ENCODE results near the gene PROSER2. TPM values are rescaled to one million over a fixed set of nuclear protein-coding genes. Genes with fewer than 3 reads are reported as not detected.

The PROSER2 gene
- total and polyA plus RNA-seq, 4 donors, result 1.4 to 8.0 (median 4.3) TPM

DNA sequence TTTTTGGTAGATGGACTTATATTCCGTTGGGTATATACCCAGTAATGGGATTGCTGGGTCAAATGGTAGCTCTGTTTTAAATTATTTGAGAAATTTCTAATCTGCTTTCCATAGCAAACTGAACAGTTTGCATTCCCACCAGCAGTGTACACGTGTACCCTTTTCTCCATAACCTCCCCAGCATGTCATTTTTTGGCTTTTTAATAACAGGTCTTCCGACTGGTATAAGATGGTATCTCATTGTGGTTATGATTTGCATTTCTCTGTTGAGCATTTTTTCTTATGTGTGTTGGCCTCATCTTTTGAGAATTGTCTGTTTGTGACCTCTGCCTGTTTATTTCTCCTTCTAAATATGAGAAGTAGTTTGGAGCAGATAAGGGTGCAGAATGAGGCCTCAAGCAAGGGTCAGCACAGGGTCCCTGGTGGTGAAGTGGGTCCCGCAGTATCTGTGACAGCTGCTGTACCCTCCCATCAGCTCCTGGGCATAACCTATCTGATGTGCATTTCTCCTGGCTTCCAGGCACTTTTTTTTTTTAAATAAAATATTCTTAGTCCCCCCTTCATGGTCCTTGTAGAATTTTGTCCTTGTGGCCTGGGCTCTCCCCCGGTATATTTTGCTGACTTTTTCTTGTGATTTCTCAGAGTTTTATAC is 73.5 kb downstream of the PROSER2 start:
- H3K27ac ChIP-seq (ENCODE audit: low read depth in 1 of 2, low read length in 2 of 2), result no peak overlapping the region
- WGBS, 2 donors, result 77 to 86% methylated on average over 5 of the region's 5 CpGs
- peak in 1 of 2 donors; percentile 11 for DNase-seq
- H3K36me3 ChIP-seq (ENCODE audit: control insufficient read depth in 1 of 2, insufficient read depth in 2 of 2, low read length in 1 of 2), result no peaks in the 10 kb centered on the region
- H3K4me3 ChIP-seq (ENCODE audit: low read length in 2 of 2), result no peak overlapping the region
- H3K4me1 ChIP-seq (ENCODE audit: control insufficient read depth in 1 of 2, insufficient read depth in 2 of 2, low read length in 2 of 2), result no peaks in the 10 kb centered on the region
- no peaks in the 10 kb centered on the region for H3K27me3 ChIP-seq (ENCODE audit: control insufficient read depth in 1 of 2, insufficient read depth in 2 of 2, low read length in 1 of 2)
- no peak for ATAC-seq (ENCODE audit: low FRiP score)
- intact Hi-C loops (cut with DNase I), result no loop called here
- H3K9me3 ChIP-seq (ENCODE audit: control insufficient read depth, low read length), result no peaks in the 10 kb centered on the region

DNA sequence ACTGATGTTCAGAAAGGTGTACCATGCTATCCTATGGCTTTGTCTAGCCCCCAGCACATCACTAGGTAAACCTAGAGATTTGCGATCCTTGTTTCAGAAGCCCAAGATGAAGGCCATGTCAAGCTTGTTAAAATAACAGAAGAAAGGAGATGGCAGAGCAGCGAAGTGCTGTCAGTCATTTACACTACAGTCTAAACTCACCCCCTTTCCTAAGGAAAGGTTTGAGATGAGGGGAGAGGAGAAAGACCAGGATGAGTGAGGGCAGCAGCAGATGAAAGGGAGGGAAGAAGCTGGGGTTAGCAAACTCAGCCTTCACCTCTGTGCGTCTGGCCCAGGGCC is 74.8 kb downstream of the PROSER2 start:
- H3K27ac ChIP-seq (ENCODE audit: low read depth in 1 of 2, low read length in 2 of 2), result no peak overlapping the region
- intact Hi-C loops (cut with DNase I), result no loop called here
- ATAC-seq (ENCODE audit: low FRiP score), result no peak
- H3K27me3 ChIP-seq (ENCODE audit: control insufficient read depth in 1 of 2, insufficient read depth in 2 of 2, low read length in 1 of 2), result no peaks in the 10 kb centered on the region
- DNase-seq, result no peak
- H3K4me3 ChIP-seq (ENCODE audit: low read length in 2 of 2), result no peak overlapping the region
- WGBS, 2 donors, result 70 to 85% methylated on average over 3 of the region's 3 CpGs
- no peaks in the 10 kb centered on the region for H3K4me1 ChIP-seq (ENCODE audit: control insufficient read depth in 1 of 2, insufficient read depth in 2 of 2, low read length in 2 of 2)
- no peaks in the 10 kb centered on the region for H3K36me3 ChIP-seq (ENCODE audit: control insufficient read depth in 1 of 2, insufficient read depth in 2 of 2, low read length in 1 of 2)
- H3K9me3 ChIP-seq (ENCODE audit: control insufficient read depth, low read length), result no peaks in the 10 kb centered on the region

DNA sequence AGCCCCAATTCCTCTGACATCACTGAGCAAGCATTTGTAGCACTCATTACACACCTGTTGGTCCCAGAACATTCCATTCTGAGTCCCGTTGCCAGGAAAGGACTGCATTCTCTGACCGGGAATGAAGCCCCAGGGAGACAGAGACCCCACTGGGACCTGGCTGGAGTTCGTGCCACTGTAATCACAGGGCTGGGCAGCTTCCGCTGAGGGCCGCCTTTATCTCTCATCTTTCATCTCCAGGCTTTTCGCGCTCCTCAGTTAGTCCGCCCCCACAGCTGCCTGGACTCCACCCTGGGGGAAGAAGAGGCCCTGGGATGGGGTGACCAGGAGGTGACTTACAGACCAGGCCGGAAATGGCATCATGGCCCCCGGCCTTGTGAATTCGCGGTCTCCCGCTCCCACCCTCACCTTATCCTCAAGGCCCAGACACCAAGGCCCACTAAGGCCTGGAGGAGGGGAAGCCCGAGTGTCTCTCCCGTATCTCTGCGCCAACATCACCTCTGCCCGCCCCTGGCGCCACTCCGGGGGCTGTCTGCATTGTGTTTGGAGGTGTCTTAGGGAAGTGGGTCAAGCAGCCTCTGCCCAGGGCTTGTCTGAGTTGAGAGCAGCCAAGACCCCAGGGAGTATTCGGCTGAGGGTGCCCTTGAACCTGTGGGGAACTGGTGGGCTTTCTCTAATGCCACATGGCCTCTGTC is 75.4 kb downstream of the PROSER2 start:
- ATAC-seq (ENCODE audit: low FRiP score) (no peak), DNase-seq (peak in 1 of 2 donors; percentile 68)
- no peaks in the 10 kb centered on the region for H3K27me3 ChIP-seq (ENCODE audit: control insufficient read depth in 1 of 2, insufficient read depth in 2 of 2, low read length in 1 of 2)
- intact Hi-C loops (cut with DNase I), result no loop called here
- H3K27ac ChIP-seq (ENCODE audit: low read depth in 1 of 2, low read length in 2 of 2), result no peak overlapping the region
- 80 to 82% methylated on average over 20 of the region's 20 CpGs for WGBS, 2 donors
- no peaks in the 10 kb centered on the region for H3K9me3 ChIP-seq (ENCODE audit: control insufficient read depth, low read length)
- H3K4me1 ChIP-seq (ENCODE audit: control insufficient read depth in 1 of 2, insufficient read depth in 2 of 2, low read length in 2 of 2), result no peaks in the 10 kb centered on the region
- H3K4me3 ChIP-seq (ENCODE audit: low read length in 2 of 2), result no peak overlapping the region
- no peaks in the 10 kb centered on the region for H3K36me3 ChIP-seq (ENCODE audit: control insufficient read depth in 1 of 2, insufficient read depth in 2 of 2, low read length in 1 of 2)

DNA sequence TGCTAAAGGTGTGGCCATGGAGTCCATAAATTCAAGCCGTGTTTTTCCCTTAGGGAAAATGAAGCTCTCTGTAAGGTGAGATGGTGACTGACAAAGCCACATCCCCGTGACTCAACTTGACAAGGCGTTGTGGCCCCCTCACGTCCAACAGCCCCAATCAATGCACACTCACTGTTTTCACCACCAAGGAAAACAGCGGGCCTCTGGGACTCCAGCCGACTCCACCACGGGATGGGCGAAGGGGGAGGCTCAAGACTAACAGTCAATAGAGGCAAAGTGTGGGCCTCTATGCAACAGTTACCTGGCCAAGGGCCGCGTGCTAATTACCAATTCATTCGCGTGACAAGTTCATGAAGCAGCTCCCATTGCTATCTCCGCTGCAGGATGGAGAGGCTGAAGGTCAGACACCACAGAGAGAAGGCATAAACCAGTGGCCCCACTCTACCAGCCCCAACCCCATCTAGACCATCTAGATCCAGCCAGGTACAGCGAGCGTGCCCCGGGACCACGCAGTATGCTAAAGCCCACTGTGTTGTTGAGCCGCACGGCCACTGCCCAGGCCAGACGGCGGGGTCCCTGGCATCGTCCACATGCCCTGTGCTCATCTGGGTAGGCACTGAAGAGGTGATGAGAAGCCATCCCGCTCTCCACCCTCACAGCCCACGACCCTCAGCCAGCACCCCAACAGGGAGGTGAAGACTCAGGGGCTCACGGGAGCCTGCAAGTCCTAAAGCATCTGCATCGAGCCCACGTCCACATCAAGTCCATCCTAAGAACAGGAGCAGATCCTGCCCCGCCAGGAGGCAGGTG is 76.1 kb downstream of the PROSER2 start:
- WGBS, 2 donors, result 93 to 94% methylated on average over 28 of the region's 28 CpGs
- DNase-seq (peak in 1 of 2 donors; percentile 67), ATAC-seq (ENCODE audit: low FRiP score) (no peak)
- Histone ChIP-seq H3K27me3 (ENCODE audit: control insufficient read depth in 1 of 2, insufficient read depth in 2 of 2, low read length in 1 of 2) (no peaks in the 10 kb centered on the region), H3K4me1 (ENCODE audit: control insufficient read depth in 1 of 2, insufficient read depth in 2 of 2, low read length in 2 of 2) (no peaks in the 10 kb centered on the region), H3K36me3 (ENCODE audit: control insufficient read depth in 1 of 2, insufficient read depth in 2 of 2, low read length in 1 of 2) (no peaks in the 10 kb centered on the region), H3K27ac (ENCODE audit: low read depth in 1 of 2, low read length in 2 of 2) (no peak overlapping the region), H3K9me3 (ENCODE audit: control insufficient read depth, low read length) (no peaks in the 10 kb centered on the region), H3K4me3 (ENCODE audit: low read length in 2 of 2) (no peak overlapping the region)
- intact Hi-C loops (cut with DNase I), result no loop called here

DNA sequence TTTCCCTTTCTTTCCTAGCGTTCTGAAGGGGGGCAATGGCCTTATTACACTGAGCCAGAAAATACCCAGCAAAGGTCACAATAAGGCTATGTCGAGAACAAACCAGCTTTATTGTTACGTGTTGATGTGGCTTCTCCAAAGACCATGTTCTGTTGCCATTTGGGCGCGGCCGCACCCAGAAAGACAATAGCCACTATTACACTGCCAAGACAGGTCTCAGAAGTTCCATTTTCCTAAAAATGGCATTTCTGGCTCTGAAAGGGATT is 77.8 kb downstream of the PROSER2 start:
- H3K4me1 ChIP-seq (ENCODE audit: control insufficient read depth in 1 of 2, insufficient read depth in 2 of 2, low read length in 2 of 2), result no peaks in the 10 kb centered on the region

DNA sequence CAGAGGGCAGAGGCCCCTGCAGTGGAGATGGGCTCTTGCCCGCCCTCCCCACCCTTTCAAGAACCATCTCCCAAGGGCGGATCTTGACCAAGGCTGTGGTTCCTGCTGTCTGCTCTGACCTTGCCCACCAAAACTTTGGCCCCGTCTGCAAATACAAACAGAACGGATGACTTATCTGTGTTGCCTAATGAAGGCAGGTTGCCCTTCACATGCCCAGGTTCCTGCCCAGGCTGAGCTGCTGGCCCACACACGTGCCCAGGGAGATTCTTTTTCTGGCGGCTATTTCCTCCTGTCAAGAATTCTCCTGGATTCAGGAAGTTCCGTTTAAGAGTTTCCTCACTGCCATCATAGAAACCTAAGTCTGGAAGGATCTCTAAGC is 78.3 kb downstream of the PROSER2 start:
- no peaks in the 10 kb centered on the region for H3K36me3 ChIP-seq (ENCODE audit: control insufficient read depth in 1 of 2, insufficient read depth in 2 of 2, low read length in 1 of 2)
- DNase-seq (peak in 1 of 2 donors; percentile 11), ATAC-seq (ENCODE audit: low FRiP score) (no peak)
- no peak overlapping the region for H3K4me3 ChIP-seq (ENCODE audit: low read length in 2 of 2)
- H3K4me1 ChIP-seq (ENCODE audit: control insufficient read depth in 1 of 2, insufficient read depth in 2 of 2, low read length in 2 of 2), result no peaks in the 10 kb centered on the region
- intact Hi-C loops (cut with DNase I), result no loop called here
- no peaks in the 10 kb centered on the region for H3K27me3 ChIP-seq (ENCODE audit: control insufficient read depth in 1 of 2, insufficient read depth in 2 of 2, low read length in 1 of 2)
- H3K9me3 ChIP-seq (ENCODE audit: control insufficient read depth, low read length), result no peaks in the 10 kb centered on the region
- no peak overlapping the region for H3K27ac ChIP-seq (ENCODE audit: low read depth in 1 of 2, low read length in 2 of 2)
- 45 to 50% methylated on average over 7 of the region's 7 CpGs for WGBS, 2 donors

More for the DNA sequence above, 77.8 kb downstream of the PROSER2 start:
- no peaks in the 10 kb centered on the region for H3K27me3 ChIP-seq (ENCODE audit: control insufficient read depth in 1 of 2, insufficient read depth in 2 of 2, low read length in 1 of 2)
- H3K36me3 ChIP-seq (ENCODE audit: control insufficient read depth in 1 of 2, insufficient read depth in 2 of 2, low read length in 1 of 2), result no peaks in the 10 kb centered on the region
- DNase-seq (no peak), ATAC-seq (ENCODE audit: low FRiP score) (no peak)
- no peak overlapping the region for H3K4me3 ChIP-seq (ENCODE audit: low read length in 2 of 2)
- intact Hi-C loops (cut with DNase I), result no loop called here
- no peaks in the 10 kb centered on the region for H3K9me3 ChIP-seq (ENCODE audit: control insufficient read depth, low read length)
- no peak overlapping the region for H3K27ac ChIP-seq (ENCODE audit: low read depth in 1 of 2, low read length in 2 of 2)
- 92 to 94% methylated on average over 6 of the region's 6 CpGs for WGBS, 2 donors

DNA sequence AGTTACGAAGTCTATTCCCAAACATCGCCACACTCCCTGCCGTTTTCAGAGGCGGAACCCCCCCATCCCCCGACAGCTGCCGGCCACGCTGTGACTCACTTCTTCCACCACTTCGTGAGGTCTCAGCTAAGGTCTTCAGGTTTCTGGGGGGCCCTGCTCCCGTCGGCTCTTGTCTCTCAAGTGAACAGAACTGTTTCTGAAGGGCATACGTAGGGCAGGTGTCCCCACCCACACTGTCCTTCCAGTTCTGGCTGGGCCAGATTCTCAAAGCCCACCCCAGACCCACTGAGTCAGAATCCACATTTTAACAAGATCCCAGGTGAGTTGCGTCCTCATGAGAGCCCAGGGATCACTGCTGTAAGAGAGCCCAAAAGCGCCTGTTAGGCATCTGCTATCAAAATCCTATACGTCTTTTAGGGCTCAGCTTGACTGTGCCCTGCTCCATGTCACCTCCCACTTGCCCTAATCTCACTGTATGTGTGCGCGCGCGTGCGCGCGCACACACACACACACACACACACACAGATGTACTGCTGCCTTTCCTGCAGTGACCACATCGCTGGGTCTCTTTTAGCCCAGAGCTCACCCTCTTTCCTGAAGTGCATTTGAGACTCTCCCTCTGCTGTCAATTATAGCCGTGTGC is 78.8 kb downstream of the PROSER2 start:
- DNase-seq (peak in 1 of 2 donors; percentile 34), ATAC-seq (ENCODE audit: low FRiP score) (no peak)
- no peaks in the 10 kb centered on the region for H3K9me3 ChIP-seq (ENCODE audit: control insufficient read depth, low read length)
- H3K4me1 ChIP-seq (ENCODE audit: control insufficient read depth in 1 of 2, insufficient read depth in 2 of 2, low read length in 2 of 2), result no peaks in the 10 kb centered on the region
- no peaks in the 10 kb centered on the region for H3K36me3 ChIP-seq (ENCODE audit: control insufficient read depth in 1 of 2, insufficient read depth in 2 of 2, low read length in 1 of 2)
- no peak overlapping the region for H3K4me3 ChIP-seq (ENCODE audit: low read length in 2 of 2)
- no peaks in the 10 kb centered on the region for H3K27me3 ChIP-seq (ENCODE audit: control insufficient read depth in 1 of 2, insufficient read depth in 2 of 2, low read length in 1 of 2)
- no peak overlapping the region for H3K27ac ChIP-seq (ENCODE audit: low read depth in 1 of 2, low read length in 2 of 2)
- WGBS, 2 donors, result 53 to 79% methylated on average over 23 of the region's 23 CpGs
- intact Hi-C loops (cut with DNase I), result no loop called here

DNA sequence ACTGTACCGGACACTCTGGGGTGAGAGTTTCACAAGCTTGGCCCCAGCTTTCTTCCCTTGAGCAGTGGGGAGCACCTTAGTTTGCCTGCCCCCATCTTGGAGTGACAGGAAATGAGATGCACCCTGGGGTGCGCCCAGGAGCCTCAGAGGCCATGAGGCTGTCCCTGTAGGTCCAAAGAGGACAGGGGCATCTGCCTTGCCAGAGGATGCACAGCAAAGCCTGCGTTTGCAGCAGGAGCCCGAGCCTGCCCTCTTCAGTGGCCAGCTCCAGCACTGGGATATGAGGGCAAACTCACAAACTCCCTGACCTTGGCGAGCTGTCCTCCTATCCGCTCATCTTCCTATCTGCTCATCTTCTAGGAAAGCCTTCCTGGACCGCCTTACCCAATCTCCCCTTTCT is 79.5 kb downstream of the PROSER2 start:
- no peak for ATAC-seq (ENCODE audit: low FRiP score)
- H3K9me3 ChIP-seq (ENCODE audit: control insufficient read depth, low read length), result no peaks in the 10 kb centered on the region
- intact Hi-C loops (cut with DNase I), result no loop called here

More for the DNA sequence above, 79.5 kb downstream of the PROSER2 start:
- 95 to 96% methylated on average over 7 of the region's 7 CpGs for WGBS, 2 donors
- H3K4me3 ChIP-seq (ENCODE audit: low read length in 2 of 2), result no peak overlapping the region
- H3K4me1 ChIP-seq (ENCODE audit: control insufficient read depth in 1 of 2, insufficient read depth in 2 of 2, low read length in 2 of 2), result no peaks in the 10 kb centered on the region
- no peaks in the 10 kb centered on the region for H3K27me3 ChIP-seq (ENCODE audit: control insufficient read depth in 1 of 2, insufficient read depth in 2 of 2, low read length in 1 of 2)
- H3K27ac ChIP-seq (ENCODE audit: low read depth in 1 of 2, low read length in 2 of 2), result no peak overlapping the region
- H3K36me3 ChIP-seq (ENCODE audit: control insufficient read depth in 1 of 2, insufficient read depth in 2 of 2, low read length in 1 of 2), result no peaks in the 10 kb centered on the region
- peak in 1 of 2 donors; percentile 54 for DNase-seq
